T-helper 17 cell (primary cell): ENCODE data around the gene WBP1L. TPM values are rescaled to one million over a fixed set of nuclear protein-coding genes. Genes with fewer than 3 reads are reported as not detected.

ENCODE experiments used
- total RNA-seq, 4 donors: library from RNA in 2 of 4; stranded (reverse) in 2 of 4; gene quantifications; one replicate each; pipeline ENCODE4 v1.2.3 and lab custom pipeline; 2022 to 2026

WBP1L gene
- total RNA-seq, 2 donors from 2014 or later, result 21.1 to 26.6 TPM

Other genes starting within 250 kb of the WBP1L start
- 10 to 100 TPM; 57.5 to 58.0 TPM for gene ACTR1A, start 241.2 kb upstream of the WBP1L start, total RNA-seq
- gene SUFU, start 240.0 kb upstream of the WBP1L start, total RNA-seq, result 10 to 100 TPM; 14.4 to 16.4 TPM
- gene TRIM8, start 99.5 kb upstream of the WBP1L start, total RNA-seq, result 10 to 100 TPM; 63.6 to 73.0 TPM
- gene ARL3, start 29.6 kb upstream of the WBP1L start, total RNA-seq, result 1 to 10 TPM; 3.2 to 3.7 TPM
- 1 to 10 TPM; 5.6 to 7.9 TPM for gene SFXN2, start 29.3 kb upstream of the WBP1L start, total RNA-seq
- not detected for gene CYP17A1, start 93.5 kb downstream of the WBP1L start, total RNA-seq
- gene BORCS7, start 110.3 kb downstream of the WBP1L start, total RNA-seq, result 10 to 100 TPM; 15.3 to 19.0 TPM
- 1 to 10 TPM in 1 of 2 donors, not detected in 1; 1.0 TPM for gene AS3MT, start 125.5 kb downstream of the WBP1L start, total RNA-seq
- gene CNNM2, start 174.3 kb downstream of the WBP1L start, total RNA-seq, result 10 to 100 TPM in 1 of 2 donors, 1 to 10 TPM in 1; 9.2 to 12.5 TPM